HG03039 (cell line): ENCODE data around the gene CEP43.

Experiments used
- ATAC-seq: cut with Tn5 transposase; IDR thresholded peaks from one replicate; pipeline ENCODE4 v1.9.1; 2021; ENCODE audit warnings: mild to moderate bottlenecking, moderate library complexity; ENCODE audit not compliant: unreplicated experiment

The CEP43 gene

GRCh38 chr6:167007985-167008384 lies 8.8 kb downstream of the CEP43 start:
- no peak for ATAC-seq

- ATAC-seq = no peak
These were observed 13.9 kb downstream of the CEP43 start for GRCh38 chr6:167013067-167013466.

- ATAC-seq = no peak
These were observed 14.7 kb downstream of the CEP43 start for GRCh38 chr6:167013946-167014345.

- ATAC-seq = no peak
These were observed 16.1 kb downstream of the CEP43 start for GRCh38 chr6:167015302-167015701.

- ATAC-seq = no peak
These were observed 21.0 kb downstream of the CEP43 start for GRCh38 chr6:167020206-167020605.

- no peak for ATAC-seq
These were observed 28.1 kb downstream of the CEP43 start for GRCh38 chr6:167027308-167027707.

- no peak for ATAC-seq
These were observed 28.6 kb downstream of the CEP43 start for GRCh38 chr6:167027772-167028171.

- no peak for ATAC-seq
These were observed 31.2 kb downstream of the CEP43 start for GRCh38 chr6:167030222-167031072.

- ATAC-seq = no peak
These were observed 32.0 kb downstream of the CEP43 start for GRCh38 chr6:167031082-167031709.

GRCh38 chr6:167034056-167034455 lies 34.9 kb downstream of the CEP43 start:
- no peak for ATAC-seq

- ATAC-seq = no peak
These were observed 38.6 kb downstream of the CEP43 start for GRCh38 chr6:167037762-167038161.

- ATAC-seq = no peak
These were observed 45.5 kb downstream of the CEP43 start for GRCh38 chr6:167044696-167045095.

GRCh38 chr6:167045828-167046580 lies 46.8 kb downstream of the CEP43 start:
- no peak for ATAC-seq

- ATAC-seq = peak; percentile 6
These were observed 47.8 kb downstream of the CEP43 start for GRCh38 chr6:167046861-167047495.

GRCh38 chr6:167047554-167047953 lies 48.4 kb downstream of the CEP43 start:
- ATAC-seq = peak; percentile 63
